Neural progenitor cell (in vitro differentiated cells): ENCODE results near the gene PDAP1. TPM values are rescaled to one million over a fixed set of nuclear protein-coding genes. Genes with fewer than 3 reads are reported as not detected.

Experiments
- DNase-seq: peaks from one replicate; pipeline ENCODE4 v3.0.0-alpha.2; 2016; ENCODE audit warnings: low spot score
- H2AFZ ChIP-seq: fragments of 200-600 bp; sonication (generic); replicated peaks from 2 replicates; pipeline ENCODE4 v1.6.1; 2016; ENCODE audit warnings: antibody characterized with exemption
- H3F3A ChIP-seq: fragments of 200-600 bp; sonication (generic); 2 replicates; pipeline ENCODE4 v1.6.1; 2016; ENCODE audit warnings: antibody characterized with exemption, low read depth
- H3K27ac ChIP-seq: fragments of 200-600 bp; sonication (generic); 2 replicates; pipeline ENCODE4 v1.5.1; 2016; ENCODE audit warnings: mild to moderate bottlenecking
- H3K27me3 ChIP-seq: fragments of 200-600 bp; sonication (generic); 2 replicates; pipeline ENCODE4 v1.6.1; 2016; ENCODE audit warnings: mild to moderate bottlenecking, moderate library complexity
- H3K36me3 ChIP-seq: fragments of 200-600 bp; sonication (generic); 2 replicates; pipeline ENCODE4 v1.5.1; 2016
- H3K4me1 ChIP-seq: fragments of 200-600 bp; sonication (generic); 2 replicates; pipeline ENCODE4 v1.6.1; 2016; ENCODE audit warnings: mixed run types
- H3K4me2 ChIP-seq: fragments of 200-600 bp; sonication (generic); 2 replicates; pipeline ENCODE4 v1.6.1; 2016
- H3K4me3 ChIP-seq: fragments of 200-600 bp; sonication (generic); 2 replicates; pipeline ENCODE4 v1.5.1; 2016
- H3K79me2 ChIP-seq: fragments of 200-600 bp; sonication (generic); 2 replicates; pipeline ENCODE4 v1.6.1; 2016; ENCODE audit warnings: low read depth
- H3K9ac ChIP-seq: fragments of 200-600 bp; sonication (generic); 2 replicates; pipeline ENCODE4 v1.6.1; 2016
- H3K9me3 ChIP-seq: fragments of 200-600 bp; sonication (generic); 2 replicates; pipeline ENCODE4 v1.5.1; 2016; ENCODE audit warnings: low read depth
- H4K20me1 ChIP-seq: fragments of 200-600 bp; sonication (generic); 2 replicates; pipeline ENCODE4 v1.6.1; 2016; ENCODE audit warnings: low read depth
- H3K27ac Mint-ChIP-seq: 3 replicates; pipeline ENCODE4 v1.8.0; 2021; ENCODE audit warnings: mixed read lengths
- H3K27me3 Mint-ChIP-seq: 2 replicates; pipeline ENCODE4 v1.8.0; 2022; ENCODE audit warnings: low read depth, mild to moderate bottlenecking, inconsistent platforms, moderate library complexity, mixed read lengths; ENCODE audit not compliant: insufficient read depth
- H3K36me3 Mint-ChIP-seq: 3 replicates; pipeline ENCODE4 v1.8.0; 2021; ENCODE audit warnings: mixed read lengths
- H3K4me1 Mint-ChIP-seq: 3 replicates; pipeline ENCODE4 v1.8.0; 2021; ENCODE audit warnings: mixed read lengths
- H3K4me3 Mint-ChIP-seq: 3 replicates; pipeline ENCODE4 v1.8.0; 2021; ENCODE audit warnings: mild to moderate bottlenecking, moderate library complexity, mixed read lengths
- H3K9me3 Mint-ChIP-seq: 3 replicates; pipeline ENCODE4 v1.8.0; 2020; ENCODE audit warnings: mixed read lengths
- EZH2 ChIP-seq: fragments of 200-600 bp; sonication (generic); IDR thresholded peaks from 2 replicates; pipeline ENCODE4 v1.6.1; 2017; ENCODE audit warnings: antibody characterized with exemption, mild to moderate bottlenecking, moderate library complexity
- EZH2phosphoT487 ChIP-seq: fragments of 200-600 bp; sonication (generic); IDR thresholded peaks from 2 replicates; pipeline ENCODE4 v1.6.1; 2017; ENCODE audit warnings: antibody characterized with exemption
- total RNA-seq: library from RNA; depleted of rRNA; stranded (reverse); fragments of >200 nt; gene quantifications from 2 replicates; pipeline ENCODE4 v1.2.3, GENCODE V29; 2015; ENCODE audit warnings: low replicate concordance
- TF ChIP-seq, protein P1 (sequence below): fragments of 200-600 bp; sonication (generic); IDR thresholded peaks from 2 replicates; pipeline ENCODE4 v1.5.1; 2017; ENCODE audit warnings: antibody characterized with exemption, mild to moderate bottlenecking

PDAP1 gene
- total RNA-seq, 1 donor from 2014 or later: 136 TPM

GRCh38 chr7:99399597-99399996 is 8.8 kb downstream of the PDAP1 start:
- DNase-seq: no peak
- H3K9me3 Mint-ChIP-seq: no peaks in the 10 kb centered on the region
- H3K4me3 Mint-ChIP-seq: no peak overlapping the region
- peaks cover 2% of the 10 kb centered on the region for H3K27me3 Mint-ChIP-seq
- Histone ChIP-seq H3K4me2 (no peak overlapping the region), H3K9me3 (no peaks in the 10 kb centered on the region), H4K20me1 (peaks cover 37% of the 10 kb centered on the region), H3K36me3 (no peaks in the 10 kb centered on the region), H3K27ac (no peak overlapping the region), H3K9ac (no peak overlapping the region), H3F3A (peaks cover 17% of the 10 kb centered on the region), H3K27me3 (no peaks in the 10 kb centered on the region), H3K79me2 (peaks cover 9% of the 10 kb centered on the region), H3K4me1 (no peaks in the 10 kb centered on the region), H2AFZ (no peak overlapping the region), H3K4me3 (no peak overlapping the region)
- TF ChIP-seq, protein P1, sequence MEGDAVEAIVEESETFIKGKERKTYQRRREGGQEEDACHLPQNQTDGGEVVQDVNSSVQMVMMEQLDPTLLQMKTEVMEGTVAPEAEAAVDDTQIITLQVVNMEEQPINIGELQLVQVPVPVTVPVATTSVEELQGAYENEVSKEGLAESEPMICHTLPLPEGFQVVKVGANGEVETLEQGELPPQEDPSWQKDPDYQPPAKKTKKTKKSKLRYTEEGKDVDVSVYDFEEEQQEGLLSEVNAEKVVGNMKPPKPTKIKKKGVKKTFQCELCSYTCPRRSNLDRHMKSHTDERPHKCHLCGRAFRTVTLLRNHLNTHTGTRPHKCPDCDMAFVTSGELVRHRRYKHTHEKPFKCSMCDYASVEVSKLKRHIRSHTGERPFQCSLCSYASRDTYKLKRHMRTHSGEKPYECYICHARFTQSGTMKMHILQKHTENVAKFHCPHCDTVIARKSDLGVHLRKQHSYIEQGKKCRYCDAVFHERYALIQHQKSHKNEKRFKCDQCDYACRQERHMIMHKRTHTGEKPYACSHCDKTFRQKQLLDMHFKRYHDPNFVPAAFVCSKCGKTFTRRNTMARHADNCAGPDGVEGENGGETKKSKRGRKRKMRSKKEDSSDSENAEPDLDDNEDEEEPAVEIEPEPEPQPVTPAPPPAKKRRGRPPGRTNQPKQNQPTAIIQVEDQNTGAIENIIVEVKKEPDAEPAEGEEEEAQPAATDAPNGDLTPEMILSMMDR: no peak
- no peak for TF ChIP-seq EZH2
- no peak for TF ChIP-seq EZH2phosphoT487
- H3K4me1 Mint-ChIP-seq: no peaks in the 10 kb centered on the region
- no peak overlapping the region for H3K27ac Mint-ChIP-seq
- peaks cover 30% of the 10 kb centered on the region for H3K36me3 Mint-ChIP-seq

DNA sequence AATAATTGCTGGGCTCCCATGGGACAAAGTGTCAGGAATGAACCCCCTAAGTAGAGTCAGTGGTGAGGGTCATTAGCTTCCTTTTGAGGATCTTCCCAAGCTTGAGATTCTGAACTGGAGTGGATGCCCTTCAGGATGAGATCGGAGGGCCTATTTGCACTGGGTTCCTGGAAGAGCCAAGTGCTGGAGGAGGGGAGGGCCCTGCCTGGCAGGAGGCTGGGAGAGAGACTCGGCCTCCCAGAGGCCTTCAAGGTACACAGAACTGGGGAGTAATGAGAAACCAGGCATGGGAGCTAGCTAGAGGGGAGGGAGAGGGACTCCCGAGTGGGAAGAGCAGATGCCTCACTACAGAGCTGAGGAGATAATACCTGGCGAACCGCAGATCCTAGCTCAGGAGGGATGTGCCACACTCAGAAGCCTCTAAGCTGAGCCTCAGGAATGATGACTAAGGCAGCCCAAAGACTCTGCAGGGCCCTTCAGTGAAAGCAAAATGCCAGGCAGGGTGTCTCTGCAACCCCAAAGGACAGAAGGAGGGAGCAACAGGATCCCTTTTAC is 9.4 kb downstream of the PDAP1 start:
- Histone ChIP-seq H3K9ac (no peak overlapping the region), H4K20me1 (peaks cover 37% of the 10 kb centered on the region), H3K4me2 (no peak overlapping the region), H3K79me2 (peaks cover 2% of the 10 kb centered on the region), H3K27ac (no peak overlapping the region), H3K27me3 (no peaks in the 10 kb centered on the region), H3K9me3 (no peaks in the 10 kb centered on the region), H3K4me1 (peaks cover 3% of the 10 kb centered on the region), H3K36me3 (no peaks in the 10 kb centered on the region), H3F3A (peaks cover 24% of the 10 kb centered on the region), H3K4me3 (no peak overlapping the region), H2AFZ (no peak overlapping the region)
- Mint-ChIP-seq H3K27ac (no peak overlapping the region), H3K9me3 (no peaks in the 10 kb centered on the region), H3K27me3 (peaks cover 2% of the 10 kb centered on the region), H3K4me3 (no peak overlapping the region), H3K4me1 (peaks cover under 1% of the 10 kb centered on the region), H3K36me3 (peaks cover 26% of the 10 kb centered on the region)
- DNase-seq: no peak
- TF ChIP-seq, protein P1: no peak
- TF ChIP-seq EZH2phosphoT487 (no peak), EZH2 (no peak)

DNA sequence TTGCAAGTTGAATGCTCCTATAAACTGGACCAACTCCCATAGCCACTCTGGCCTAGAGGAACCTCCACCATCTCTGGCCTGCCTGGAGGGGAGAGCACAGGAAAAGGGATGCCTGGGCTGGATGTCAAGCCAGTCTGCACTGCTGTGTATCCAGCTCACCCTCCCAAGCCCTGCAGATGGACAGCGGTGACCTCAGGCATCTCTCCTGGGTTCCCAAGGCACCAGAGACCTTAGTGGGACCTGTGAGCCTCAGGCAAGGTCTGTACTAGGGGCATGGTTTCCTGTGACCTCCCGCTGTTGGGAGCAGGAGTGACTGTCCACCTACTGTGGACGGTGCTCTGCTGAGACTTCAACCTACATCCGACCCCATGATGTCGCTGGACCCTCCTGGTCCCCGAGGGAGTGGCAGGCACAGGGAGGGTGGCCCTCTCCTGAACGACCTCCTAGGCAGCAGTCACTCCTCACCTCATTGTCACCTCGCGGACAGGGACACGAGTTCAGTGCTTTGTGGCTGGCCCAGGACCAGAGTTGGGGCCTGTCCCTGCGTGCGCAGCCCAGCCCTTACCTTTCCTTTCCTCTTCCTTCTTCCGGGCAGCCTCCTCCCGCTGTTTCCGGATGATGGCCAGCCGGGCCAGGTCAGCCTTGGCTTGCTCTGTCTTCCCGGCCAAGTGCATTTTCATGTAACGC is 11.0 kb downstream of the PDAP1 start:
- Mint-ChIP-seq H3K9me3 (no peaks in the 10 kb centered on the region), H3K4me1 (peaks cover 10% of the 10 kb centered on the region), H3K36me3 (peaks cover 17% of the 10 kb centered on the region), H3K27me3 (peaks cover 6% of the 10 kb centered on the region), H3K27ac (no peak overlapping the region), H3K4me3 (no peak overlapping the region)
- DNase-seq: no peak
- no peak overlapping the region for H3K27ac ChIP-seq
- peaks cover 39% of the 10 kb centered on the region for H3F3A ChIP-seq
- TF ChIP-seq, protein P1: no peak
- TF ChIP-seq EZH2phosphoT487: no peak
- TF ChIP-seq EZH2: no peak
- H4K20me1 ChIP-seq: peaks cover 36% of the 10 kb centered on the region
- no peaks in the 10 kb centered on the region for H3K79me2 ChIP-seq
- H3K4me3 ChIP-seq: no peak overlapping the region
- peaks cover 8% of the 10 kb centered on the region for H3K4me1 ChIP-seq
- no peaks in the 10 kb centered on the region for H3K36me3 ChIP-seq
- H3K4me2 ChIP-seq: no peak overlapping the region
- no peak overlapping the region for H3K9ac ChIP-seq
- no peaks in the 10 kb centered on the region for H3K9me3 ChIP-seq
- no peaks in the 10 kb centered on the region for H3K27me3 ChIP-seq
- no peak overlapping the region for H2AFZ ChIP-seq
